ENCODE results near the gene EBP.

The EBP gene

DNA sequence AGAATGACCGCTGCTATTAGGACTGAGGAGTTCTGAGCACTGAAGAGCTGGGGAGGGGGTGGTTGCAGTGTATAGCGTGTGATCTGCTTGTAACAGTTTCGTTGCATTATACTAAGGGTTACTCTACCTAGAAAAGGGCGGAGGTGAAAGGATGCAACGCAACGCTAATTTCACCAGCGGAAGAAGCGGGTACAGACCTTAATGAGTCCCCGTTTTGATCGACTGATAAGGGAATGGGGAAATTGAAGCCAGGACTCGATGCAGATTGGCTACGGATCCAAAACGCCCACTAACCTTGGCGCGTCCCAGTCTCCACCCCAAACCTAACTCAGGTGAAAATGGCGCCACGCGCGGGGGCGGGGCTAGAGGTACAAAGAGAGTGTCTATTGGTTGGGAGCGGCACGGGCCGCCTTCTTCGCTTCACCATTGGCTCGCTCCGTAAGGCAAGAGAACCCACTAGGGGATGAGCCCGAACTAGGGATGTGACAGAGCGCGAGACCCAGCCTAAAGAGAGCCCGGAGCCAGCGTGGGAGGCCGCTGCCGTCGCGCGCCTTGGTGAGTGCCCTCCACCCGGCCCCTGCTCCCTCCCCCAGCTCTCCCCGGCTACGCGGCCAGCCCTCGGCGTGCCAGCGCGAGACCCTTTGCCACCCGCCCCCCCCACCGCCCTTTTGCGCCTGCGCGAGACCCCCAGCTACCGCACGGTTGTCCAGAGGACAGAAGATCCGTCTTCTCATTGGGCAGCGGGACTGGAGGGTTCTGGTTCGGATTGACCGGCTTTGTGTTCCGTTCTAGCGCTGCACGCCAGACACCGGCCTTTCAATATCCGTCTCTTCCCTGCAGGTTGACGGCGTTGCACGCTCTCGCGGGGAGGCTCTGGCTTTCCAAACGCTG is at the start of gene EBP:
Gene EBP, plus strand, starts transcription at position 456 of the 891 bp plus-strand sequence. CDS start 1,964 bp downstream, outside the sequence.
- FAIRE-seq (no peak), DNase-seq (ENCODE audit: insufficient read length, low spot score) (peak; percentile 59)
- TF ChIP-seq, protein P1, sequence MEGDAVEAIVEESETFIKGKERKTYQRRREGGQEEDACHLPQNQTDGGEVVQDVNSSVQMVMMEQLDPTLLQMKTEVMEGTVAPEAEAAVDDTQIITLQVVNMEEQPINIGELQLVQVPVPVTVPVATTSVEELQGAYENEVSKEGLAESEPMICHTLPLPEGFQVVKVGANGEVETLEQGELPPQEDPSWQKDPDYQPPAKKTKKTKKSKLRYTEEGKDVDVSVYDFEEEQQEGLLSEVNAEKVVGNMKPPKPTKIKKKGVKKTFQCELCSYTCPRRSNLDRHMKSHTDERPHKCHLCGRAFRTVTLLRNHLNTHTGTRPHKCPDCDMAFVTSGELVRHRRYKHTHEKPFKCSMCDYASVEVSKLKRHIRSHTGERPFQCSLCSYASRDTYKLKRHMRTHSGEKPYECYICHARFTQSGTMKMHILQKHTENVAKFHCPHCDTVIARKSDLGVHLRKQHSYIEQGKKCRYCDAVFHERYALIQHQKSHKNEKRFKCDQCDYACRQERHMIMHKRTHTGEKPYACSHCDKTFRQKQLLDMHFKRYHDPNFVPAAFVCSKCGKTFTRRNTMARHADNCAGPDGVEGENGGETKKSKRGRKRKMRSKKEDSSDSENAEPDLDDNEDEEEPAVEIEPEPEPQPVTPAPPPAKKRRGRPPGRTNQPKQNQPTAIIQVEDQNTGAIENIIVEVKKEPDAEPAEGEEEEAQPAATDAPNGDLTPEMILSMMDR (IDR thresholded peaks at IDR 0.05; ENCODE audit: insufficient read depth, missing control alignments) = no peak

DNA sequence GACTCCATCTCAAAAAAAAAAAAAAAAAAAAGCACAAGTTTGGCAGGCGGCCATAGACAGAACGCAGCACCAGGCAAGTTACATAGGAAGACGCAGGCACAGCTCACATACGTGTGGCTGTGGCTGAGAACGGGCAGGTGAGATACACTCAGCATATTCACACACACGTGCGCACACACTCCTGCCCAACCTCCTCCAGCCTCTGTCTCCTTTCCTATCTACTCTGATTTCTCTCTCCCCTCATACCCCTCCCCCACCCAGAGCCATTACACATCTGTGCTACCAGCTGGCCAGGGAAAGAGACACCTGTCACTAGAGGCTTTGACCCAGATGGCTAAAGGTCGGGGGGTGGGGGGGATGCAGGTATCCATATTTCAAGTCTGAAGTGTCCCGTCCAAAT is 49.4 kb upstream of the EBP start:
- FAIRE-seq (no peak), DNase-seq (ENCODE audit: insufficient read length, low spot score) (no peak)
- TF ChIP-seq, protein P1 (IDR thresholded peaks at IDR 0.05; ENCODE audit: insufficient read depth, missing control alignments) = no peak

DNA sequence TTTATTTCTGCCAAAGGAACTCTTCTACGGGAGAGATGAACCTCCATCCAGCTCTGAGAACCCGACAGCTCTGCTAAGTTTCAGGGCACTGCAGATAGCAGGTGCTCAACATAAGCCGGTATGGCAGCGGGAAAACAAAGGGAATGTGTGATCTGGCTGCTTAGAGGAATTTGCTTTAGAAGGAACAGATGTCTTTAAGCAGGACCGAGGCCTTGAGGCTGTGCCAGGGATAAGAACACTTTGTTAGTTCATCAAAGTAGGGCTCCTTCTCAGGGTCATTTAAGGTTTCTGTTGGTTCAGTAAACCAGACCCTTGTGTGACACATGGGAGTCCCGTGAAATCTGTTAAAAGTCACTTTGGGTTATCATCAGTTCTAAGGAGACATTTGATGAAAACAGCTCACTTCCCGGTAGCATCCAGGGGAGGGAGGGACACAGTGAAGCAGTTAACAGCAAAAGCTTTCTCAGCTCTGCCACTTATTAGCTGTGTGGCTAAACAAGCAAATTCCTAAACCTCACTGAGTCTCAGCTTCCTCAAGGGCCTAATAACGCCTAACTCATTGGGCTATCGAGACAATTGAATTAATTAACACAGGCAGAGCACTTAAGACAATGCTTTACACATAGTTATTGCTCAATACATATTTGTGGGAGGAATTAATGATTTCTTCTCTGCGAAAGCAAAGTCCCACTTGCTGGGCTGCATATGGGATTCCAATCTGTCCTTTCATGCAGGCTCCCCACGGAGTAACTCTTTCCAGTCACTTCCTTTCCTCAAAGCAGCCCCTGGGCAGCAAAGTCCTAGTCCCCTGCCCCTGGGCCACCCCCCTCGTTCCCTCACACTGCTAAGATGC is 48.5 kb upstream of the EBP start:
- FAIRE-seq = peak; percentile 74
- TF ChIP-seq, protein P1 (IDR thresholded peaks at IDR 0.05; ENCODE audit: insufficient read depth, missing control alignments) = no peak

DNA sequence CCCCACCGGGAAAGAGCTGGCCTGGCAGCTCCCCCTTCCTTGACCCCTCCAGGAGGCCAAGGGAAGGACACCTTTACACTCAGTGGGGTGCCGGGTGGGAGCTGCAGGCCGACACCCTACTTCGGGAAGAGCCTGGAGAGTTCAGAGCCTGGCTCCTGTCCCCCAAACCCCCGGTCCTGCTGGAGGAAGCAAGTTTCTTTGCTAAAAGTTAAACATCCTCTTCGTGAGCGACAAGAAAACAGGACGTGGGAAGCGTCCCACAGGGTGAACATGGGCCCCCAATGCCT is 48.0 kb upstream of the EBP start:
- DNase-seq (ENCODE audit: insufficient read length, low spot score) (no peak), FAIRE-seq (no peak)
- TF ChIP-seq, protein P1 (IDR thresholded peaks at IDR 0.05; ENCODE audit: insufficient read depth, missing control alignments) = no peak

More for the DNA sequence above, 48.5 kb upstream of the EBP start:
- no peak for DNase-seq (ENCODE audit: insufficient read length, low spot score)

DNA sequence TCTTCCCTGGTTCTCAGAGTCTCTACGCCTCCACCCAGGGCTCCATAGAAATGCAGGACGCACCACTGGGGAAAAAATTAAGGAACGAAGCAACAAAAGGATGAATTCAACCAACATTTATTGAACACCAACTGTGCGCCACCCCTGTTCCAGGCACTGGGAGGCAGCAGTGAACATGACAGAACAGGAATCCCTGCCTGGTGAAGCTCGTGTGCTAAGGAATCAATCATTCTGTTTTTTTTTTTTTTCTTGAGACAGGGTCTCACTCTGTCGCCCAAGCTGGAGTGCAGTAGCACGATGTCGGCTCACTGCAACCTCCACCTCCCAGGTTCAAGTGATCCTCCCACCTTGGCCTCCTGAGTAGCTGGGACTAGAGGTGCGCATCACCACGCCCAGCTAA is 47.5 kb upstream of the EBP start:
- DNase-seq (ENCODE audit: insufficient read length, low spot score) = no peak

DNA sequence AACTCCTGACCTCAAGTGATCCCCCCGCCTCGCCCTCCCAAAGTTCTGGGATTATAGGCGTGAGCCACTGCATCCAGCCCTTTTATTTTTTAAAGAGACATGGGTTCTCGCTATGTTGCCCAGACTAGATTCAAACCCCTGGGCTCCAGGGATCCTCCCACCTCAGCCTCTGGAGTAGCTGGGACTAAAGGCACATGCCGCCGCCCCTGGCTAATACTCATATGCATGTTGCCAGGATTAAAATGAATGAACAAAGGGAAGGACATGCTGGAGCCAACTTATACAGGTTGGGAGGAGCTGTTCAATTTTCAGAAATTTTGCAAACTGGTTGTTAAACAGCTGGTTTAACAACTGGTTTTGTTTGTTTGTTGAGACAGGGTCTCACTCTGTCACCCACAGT is 47.0 kb upstream of the EBP start:
- FAIRE-seq (no peak), DNase-seq (ENCODE audit: insufficient read length, low spot score) (no peak)
- TF ChIP-seq, protein P1 (IDR thresholded peaks at IDR 0.05; ENCODE audit: insufficient read depth, missing control alignments) = no peak

More for the DNA sequence above, 47.5 kb upstream of the EBP start:
- TF ChIP-seq, protein P1 (IDR thresholded peaks at IDR 0.05; ENCODE audit: insufficient read depth, missing control alignments) = peak; percentile 27
- FAIRE-seq = no peak
